ENCODE results near the gene SORL1.
A peak's percentile ranks its signal among the peaks of the same experiment; 100 is the strongest.

The SORL1 gene

DNA sequence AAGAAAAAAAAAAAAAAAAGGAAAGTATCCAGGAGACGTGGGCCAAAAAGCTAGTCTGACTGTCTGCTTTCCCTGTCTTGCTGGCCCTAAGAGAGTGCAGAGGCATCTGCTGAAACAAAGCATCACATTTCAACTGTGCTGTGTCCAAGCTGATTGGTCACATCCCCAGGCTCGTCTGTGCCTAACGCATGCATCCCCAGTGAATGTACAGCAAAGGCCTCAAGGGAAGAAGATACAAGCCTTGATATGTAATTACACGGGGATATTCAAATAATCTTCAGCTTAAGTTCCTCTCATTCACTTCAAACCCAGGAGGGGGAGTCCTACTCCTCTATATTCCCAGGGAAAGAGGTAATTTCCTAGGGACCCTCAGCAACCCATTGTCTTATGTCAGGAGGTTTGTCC lies 5.4 kb upstream of the SORL1 start:
- TF ChIP-seq MYC (IDR thresholded peaks at IDR 0.05; ENCODE audit: low read depth, low read length) = no peak
- TF ChIP-seq, protein P1, sequence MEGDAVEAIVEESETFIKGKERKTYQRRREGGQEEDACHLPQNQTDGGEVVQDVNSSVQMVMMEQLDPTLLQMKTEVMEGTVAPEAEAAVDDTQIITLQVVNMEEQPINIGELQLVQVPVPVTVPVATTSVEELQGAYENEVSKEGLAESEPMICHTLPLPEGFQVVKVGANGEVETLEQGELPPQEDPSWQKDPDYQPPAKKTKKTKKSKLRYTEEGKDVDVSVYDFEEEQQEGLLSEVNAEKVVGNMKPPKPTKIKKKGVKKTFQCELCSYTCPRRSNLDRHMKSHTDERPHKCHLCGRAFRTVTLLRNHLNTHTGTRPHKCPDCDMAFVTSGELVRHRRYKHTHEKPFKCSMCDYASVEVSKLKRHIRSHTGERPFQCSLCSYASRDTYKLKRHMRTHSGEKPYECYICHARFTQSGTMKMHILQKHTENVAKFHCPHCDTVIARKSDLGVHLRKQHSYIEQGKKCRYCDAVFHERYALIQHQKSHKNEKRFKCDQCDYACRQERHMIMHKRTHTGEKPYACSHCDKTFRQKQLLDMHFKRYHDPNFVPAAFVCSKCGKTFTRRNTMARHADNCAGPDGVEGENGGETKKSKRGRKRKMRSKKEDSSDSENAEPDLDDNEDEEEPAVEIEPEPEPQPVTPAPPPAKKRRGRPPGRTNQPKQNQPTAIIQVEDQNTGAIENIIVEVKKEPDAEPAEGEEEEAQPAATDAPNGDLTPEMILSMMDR (IDR thresholded peaks at IDR 0.05; ENCODE audit: low read depth, low read length) = no peak
- TF ChIP-seq, protein P2, sequence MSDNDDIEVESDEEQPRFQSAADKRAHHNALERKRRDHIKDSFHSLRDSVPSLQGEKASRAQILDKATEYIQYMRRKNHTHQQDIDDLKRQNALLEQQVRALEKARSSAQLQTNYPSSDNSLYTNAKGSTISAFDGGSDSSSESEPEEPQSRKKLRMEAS (IDR thresholded peaks at IDR 0.05; ENCODE audit: low read depth, low read length) = no peak
- no peak overlapping the region for H3K4me3 ChIP-seq (ENCODE audit: low read depth, low read length)
- peak; percentile 64 for DNase-seq (ENCODE audit: low read depth)

DNA sequence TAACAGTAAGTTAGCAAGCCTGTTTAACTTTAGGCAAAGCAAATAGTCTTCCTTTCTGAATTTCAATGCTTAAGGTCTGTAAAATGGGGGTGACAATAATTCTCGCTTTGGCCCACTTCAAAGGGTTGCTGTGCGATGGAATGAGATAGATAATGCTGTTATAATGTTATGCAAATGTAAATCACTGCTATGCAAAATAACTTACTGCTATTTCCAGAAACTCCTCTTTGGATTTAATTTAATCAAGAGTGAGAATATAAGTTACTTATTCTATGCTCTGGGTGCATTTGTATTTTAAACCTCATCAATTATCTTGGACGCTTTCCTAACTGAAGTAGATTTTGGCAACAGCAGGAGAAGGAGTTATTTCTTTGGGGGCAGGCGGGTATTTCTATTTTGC lies 4.1 kb upstream of the SORL1 start:
- no peak for DNase-seq (ENCODE audit: low read depth)
- H3K4me3 ChIP-seq (ENCODE audit: low read depth, low read length) = no peak overlapping the region
- TF ChIP-seq, protein P2 (IDR thresholded peaks at IDR 0.05; ENCODE audit: low read depth, low read length) = no peak
- TF ChIP-seq POLR2A (IDR thresholded peaks at IDR 0.05; ENCODE audit: extremely low read depth, insufficient read length) (no peak), MYC (IDR thresholded peaks at IDR 0.05; ENCODE audit: low read depth, low read length) (no peak)
- TF ChIP-seq, protein P1 (IDR thresholded peaks at IDR 0.05; ENCODE audit: low read depth, low read length) = no peak

DNA sequence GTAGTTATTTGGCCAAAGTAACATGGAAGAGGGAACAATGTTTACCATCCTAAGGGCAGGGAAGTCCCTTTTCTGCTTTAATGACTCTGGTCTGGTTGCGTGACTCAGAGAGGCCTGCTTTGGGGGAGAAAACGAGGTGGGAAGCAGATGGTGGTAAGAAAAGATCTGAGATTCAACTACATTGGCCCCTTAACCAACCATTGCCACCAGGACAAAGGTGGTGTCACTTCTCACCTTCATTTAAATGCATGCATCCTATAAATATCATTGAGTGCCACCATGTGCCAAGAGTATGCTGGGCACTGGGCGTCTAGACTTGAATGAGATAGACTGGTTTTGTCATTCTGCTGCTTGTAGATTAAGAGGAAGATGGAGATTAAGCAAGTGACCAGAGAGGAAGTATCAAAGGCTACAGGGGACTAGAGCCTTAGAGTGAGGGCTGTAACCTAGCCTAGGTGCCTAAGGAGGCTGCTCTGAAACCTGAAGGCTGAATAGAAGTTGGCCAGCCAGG lies 3.6 kb upstream of the SORL1 start:
- TF ChIP-seq, protein P2 (IDR thresholded peaks at IDR 0.05; ENCODE audit: low read depth, low read length) = peak; percentile 59; the same call in 1 of the 2 replicates
- TF ChIP-seq MYC (IDR thresholded peaks at IDR 0.05; ENCODE audit: low read depth, low read length) = 0 out of 2 replicates have a peak, but pooled peaks have one; percentile 19
- TF ChIP-seq POLR2A (IDR thresholded peaks at IDR 0.05; ENCODE audit: extremely low read depth, insufficient read length) = no peak
- TF ChIP-seq, protein P1 (IDR thresholded peaks at IDR 0.05; ENCODE audit: low read depth, low read length) = no peak
- DNase-seq (ENCODE audit: low read depth) = peak; percentile 67
- no peak overlapping the region for H3K4me3 ChIP-seq (ENCODE audit: low read depth, low read length)

DNA sequence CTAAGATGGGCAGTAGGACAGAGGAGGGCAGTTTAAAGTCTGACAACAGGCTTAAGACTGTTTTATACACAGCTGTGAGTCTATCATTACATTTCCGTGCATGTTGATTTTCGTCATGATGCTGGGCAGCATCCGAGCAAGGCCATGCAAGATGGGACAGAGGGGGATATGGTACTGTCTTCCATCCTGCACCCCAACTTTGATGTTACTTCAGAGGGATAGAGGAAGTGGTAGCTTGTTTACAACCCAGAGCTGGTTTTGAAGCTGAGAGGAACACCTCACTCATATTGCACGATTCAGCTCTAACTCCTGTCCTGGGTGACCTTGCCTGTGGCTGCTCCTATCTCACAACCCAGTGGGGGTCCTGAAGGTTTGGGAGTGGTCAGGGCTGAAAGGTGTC lies 3.0 kb upstream of the SORL1 start:
- peak; percentile 34 for DNase-seq (ENCODE audit: low read depth)
- TF ChIP-seq, protein P1 (IDR thresholded peaks at IDR 0.05; ENCODE audit: low read depth, low read length) = no peak
- TF ChIP-seq, protein P2 (IDR thresholded peaks at IDR 0.05; ENCODE audit: low read depth, low read length) = no peak
- TF ChIP-seq POLR2A (IDR thresholded peaks at IDR 0.05; ENCODE audit: extremely low read depth, insufficient read length) = no peak
- TF ChIP-seq MYC (IDR thresholded peaks at IDR 0.05; ENCODE audit: low read depth, low read length) = no peak
- H3K4me3 ChIP-seq (ENCODE audit: low read depth, low read length) = no peak overlapping the region

DNA sequence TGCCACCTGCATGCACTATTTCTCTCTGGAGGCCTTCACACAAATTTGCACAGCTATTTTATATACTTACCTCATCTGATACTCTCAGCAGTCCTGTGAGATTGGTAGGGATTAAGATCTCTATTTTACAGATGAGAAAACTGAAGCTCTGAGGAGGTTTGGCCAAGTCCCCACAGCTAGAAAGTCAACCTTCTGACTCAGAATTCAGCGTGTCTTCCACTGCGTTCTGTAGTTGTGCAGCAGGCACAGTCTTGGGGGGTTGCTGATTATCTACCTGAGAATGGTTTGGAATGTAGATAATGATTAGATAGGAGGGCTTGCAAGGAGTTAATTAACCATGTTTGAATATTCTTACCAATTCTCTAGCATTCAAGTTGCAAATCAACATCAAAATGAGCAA lies 2.5 kb upstream of the SORL1 start:
- H3K4me3 ChIP-seq (ENCODE audit: low read depth, low read length) = no peak overlapping the region
- no peak for DNase-seq (ENCODE audit: low read depth)
- TF ChIP-seq, protein P2 (IDR thresholded peaks at IDR 0.05; ENCODE audit: low read depth, low read length) = no peak
- no peak for TF ChIP-seq POLR2A (IDR thresholded peaks at IDR 0.05; ENCODE audit: extremely low read depth, insufficient read length)
- TF ChIP-seq, protein P1 (IDR thresholded peaks at IDR 0.05; ENCODE audit: low read depth, low read length) = no peak
- TF ChIP-seq MYC (IDR thresholded peaks at IDR 0.05; ENCODE audit: low read depth, low read length) = no peak
